ENCODE data around the gene MINDY4.

Gene MINDY4

DNA sequence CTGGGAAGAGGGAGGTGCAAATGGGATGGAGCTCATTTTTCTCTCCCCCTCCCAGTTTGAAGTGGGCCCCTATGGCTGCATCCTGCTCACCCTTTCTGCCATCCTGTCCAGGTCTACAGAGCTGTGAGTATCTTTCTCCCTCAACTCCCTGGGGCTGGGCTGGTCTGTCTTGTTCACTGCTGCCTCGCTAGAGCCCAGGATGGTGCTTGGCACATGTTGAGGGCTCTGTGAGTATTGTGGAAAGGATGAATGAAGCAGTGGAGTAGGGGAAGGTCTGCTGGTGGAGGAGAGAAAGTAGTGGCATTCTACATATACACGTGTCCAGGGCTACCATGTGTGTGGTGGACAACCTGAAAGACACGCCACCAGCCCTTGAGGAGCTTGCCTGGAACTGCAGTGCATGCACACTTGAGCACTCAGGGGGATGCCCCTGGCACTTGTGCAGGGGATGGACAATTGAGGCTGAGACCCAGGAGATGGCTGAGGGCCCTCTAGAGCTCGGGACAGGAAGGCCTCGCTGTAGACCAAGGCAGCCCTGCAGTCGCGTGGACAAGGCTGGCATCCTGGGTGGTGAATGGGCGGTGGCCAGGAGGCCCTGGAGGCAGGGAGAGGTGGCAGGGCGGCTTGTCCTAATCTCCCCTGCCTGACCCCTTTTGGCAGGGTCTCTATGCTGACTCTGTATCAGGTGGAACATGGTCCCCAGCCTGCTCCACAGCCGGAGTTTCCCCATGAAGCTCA, 88.2 kb downstream of the MINDY4 start:
- no peak for DNase-seq

DNA sequence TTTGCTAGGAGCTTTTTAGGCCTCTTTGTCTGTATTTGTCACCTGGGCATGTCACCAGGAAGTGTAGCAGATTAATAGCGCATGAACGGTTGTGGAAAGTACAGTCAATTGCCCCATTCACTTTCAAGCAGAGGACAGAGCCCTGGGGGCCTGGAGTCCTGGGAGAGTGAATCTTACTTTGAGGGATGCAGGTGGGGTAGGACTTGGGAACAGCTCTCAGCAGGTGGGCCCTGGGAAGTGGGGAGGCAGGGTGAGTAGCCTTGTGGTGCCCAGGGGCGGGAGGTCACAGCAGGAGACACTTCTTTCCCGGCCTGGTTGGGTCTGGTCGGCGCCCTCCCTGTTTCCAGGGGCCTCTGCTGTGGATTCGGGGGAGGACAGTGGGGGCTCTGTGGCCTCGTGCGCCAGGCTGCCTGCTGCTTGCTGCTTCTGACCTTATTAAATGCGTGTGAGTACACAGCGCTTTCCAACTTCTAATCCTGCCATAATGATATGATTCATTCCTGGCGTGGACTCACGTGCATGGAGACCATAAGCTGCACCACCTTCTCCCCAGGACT, 88.8 kb downstream of the MINDY4 start:
- DNase-seq = no peak

DNA sequence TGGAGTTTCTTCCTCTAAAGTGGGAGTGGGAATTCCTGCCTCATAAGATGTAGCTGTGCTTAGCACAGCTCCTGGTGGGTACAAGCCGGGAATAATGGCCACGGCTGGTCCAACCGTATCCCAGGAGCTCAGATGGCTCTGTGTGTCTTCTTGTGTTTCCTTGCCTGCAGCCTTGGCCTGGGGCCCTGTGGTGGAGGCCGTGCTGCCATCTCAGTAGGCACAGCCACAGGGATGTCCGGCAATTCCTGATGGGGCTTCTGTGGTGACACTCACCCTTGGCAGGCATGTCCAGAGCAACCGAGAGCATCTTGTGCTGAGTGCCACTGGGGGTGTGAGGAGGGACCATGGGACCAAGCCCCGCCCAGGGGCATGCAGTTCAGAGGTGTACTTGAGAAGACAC, 90.4 kb downstream of the MINDY4 start:
- DNase-seq = no peak

- no peak for DNase-seq
These were observed 91.9 kb downstream of the MINDY4 start for GRCh38 chr7:30862995-30863705.

DNA sequence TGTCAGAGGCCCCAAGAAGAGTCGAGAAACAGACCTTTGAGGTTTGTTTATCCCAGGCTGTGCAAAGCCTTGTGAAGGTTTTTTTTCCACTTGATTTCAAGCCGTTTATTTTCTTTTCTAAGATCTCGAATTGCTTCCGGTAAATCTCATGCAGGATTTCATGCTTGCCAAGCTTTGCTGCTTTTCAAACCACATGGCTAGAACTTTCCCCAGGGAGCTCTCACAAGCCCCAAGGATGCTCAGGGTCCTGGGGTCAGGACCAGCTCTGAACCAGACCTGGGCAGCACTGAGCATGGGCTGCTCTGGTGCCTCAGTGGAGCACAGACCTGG, 92.5 kb downstream of the MINDY4 start:
- no peak for DNase-seq

GRCh38 chr7:30864101-30864500, 92.9 kb downstream of the MINDY4 start:
- DNase-seq = no peak

DNA sequence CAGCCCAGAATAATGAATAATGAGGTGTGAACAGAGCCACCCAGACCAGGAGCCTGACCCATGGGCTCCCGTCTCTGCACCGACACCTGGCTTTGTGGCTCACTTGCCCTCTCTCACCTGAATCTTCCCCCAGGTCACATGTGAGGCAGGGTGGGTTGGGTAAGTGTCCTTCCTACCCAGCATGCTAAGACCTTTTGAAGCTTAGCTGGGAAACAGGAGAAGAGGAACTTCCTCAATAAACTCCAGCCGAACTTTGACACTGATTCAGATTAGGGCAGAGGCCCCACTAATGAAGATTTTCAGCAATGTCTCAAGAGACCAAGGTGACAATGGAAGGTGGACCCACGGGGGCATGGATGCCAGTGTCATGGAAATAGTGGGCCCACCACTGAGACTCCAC, 93.9 kb downstream of the MINDY4 start:
- DNase-seq = no peak

- DNase-seq = no peak
These were observed 94.6 kb downstream of the MINDY4 start for GRCh38 chr7:30865821-30866220.

GRCh38 chr7:30866939-30867338, 95.7 kb downstream of the MINDY4 start:
- DNase-seq = no peak

- no peak for DNase-seq
These were observed 96.3 kb downstream of the MINDY4 start for GRCh38 chr7:30867483-30867882.

DNA sequence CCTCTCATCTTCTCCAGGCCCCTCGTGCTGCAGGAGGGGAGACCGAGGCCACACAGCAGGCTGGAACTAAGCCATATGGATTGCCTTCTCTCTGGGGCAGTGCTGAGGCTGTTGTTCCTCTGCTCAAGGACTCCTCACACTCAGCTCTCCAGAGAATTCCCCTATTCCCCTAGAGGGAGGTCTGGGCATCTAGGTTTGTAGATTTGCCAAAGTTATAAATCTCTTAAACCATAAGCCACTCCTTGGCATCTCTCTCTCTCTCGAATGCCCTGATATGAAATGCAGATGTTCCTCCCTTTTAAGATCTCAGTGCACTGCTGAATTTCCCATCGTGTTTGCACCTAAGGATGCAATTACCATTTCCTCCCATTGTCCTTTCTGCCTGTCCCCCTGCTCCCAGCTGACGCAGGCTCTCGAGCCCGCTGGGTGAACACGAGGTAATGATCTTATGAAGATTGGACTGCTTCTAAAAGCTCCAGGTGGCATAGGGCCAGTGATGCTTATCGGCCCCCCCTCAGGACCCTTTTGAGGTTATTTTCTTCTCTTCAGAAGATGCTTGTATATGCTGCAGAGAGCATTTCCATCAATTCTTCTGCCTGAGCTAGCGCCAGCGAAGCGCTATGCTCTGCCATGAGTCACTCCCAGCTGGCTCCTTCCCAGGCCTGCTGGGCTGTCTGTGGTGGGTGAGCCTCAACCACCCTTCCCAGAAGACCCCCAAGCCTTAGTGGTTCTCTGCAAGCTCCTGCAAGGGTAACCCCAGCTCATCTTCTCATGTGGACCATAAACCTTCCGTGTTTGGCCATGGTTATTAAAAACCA, 98.8 kb downstream of the MINDY4 start:
- no peak for DNase-seq

- no peak for DNase-seq
These were observed 99.8 kb downstream of the MINDY4 start for GRCh38 chr7:30870821-30871518.

GRCh38 chr7:30871655-30872054, 100.4 kb downstream of the MINDY4 start:
- DNase-seq = no peak

DNA sequence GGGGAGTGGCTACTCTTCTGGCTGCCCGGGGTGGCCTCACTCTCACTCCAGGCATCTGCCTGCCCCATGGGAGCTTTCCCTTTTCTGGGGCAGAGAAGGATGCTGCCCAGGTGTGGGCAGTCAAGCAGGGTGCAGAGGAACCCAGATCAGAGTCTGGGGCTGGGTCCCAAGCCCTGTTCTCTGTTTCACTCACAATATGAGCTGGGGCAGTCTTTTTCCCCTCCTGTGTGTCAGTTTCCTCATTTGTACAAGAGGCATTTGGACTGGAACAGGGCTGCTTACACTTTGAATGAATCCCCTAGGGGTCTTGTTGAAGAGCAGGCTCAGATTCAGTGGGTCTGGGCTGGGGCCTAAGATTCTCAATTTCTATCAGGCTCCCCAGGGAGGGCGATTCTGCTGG, 102.0 kb downstream of the MINDY4 start:
- no peak for DNase-seq

GRCh38 chr7:30873656-30874055, 102.4 kb downstream of the MINDY4 start:
- no peak for DNase-seq

GRCh38 chr7:30874656-30875302, 103.6 kb downstream of the MINDY4 start:
- DNase-seq = no peak

GRCh38 chr7:30877015-30877769, 106.0 kb downstream of the MINDY4 start:
- DNase-seq = no peak

DNA sequence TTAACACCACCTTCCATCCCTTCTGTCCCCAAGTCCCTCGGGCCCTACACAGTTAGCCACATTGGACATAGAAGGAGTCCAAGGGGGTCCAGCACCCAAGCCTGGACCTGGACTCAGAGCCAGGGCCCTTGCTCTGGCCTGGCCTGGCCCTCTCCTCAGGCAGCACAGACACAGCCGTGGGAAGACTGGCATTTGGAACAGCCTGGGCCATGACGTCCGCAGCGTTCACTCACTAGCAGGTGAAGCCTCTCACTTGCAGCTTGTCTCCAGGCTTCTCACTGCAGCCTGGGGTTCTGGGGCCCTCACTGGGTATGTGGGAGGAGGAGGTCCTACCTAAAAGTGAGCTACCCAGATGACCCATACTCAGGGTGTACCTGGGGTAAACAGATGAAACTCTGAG, 106.8 kb downstream of the MINDY4 start:
- DNase-seq = no peak

GRCh38 chr7:30879139-30880124, 108.2 kb downstream of the MINDY4 start:
- DNase-seq = no peak

- no peak for DNase-seq
These were observed 109.0 kb downstream of the MINDY4 start for GRCh38 chr7:30880125-30880720.

Data from activated CD8-positive, alpha-beta memory T cell treated with anti-CD3 and anti-CD28 coated beads for 24 hours (primary cell).